H1 (cell line): ENCODE data around the gene BRD3OS. TPM values are rescaled to one million over a fixed set of nuclear protein-coding genes. Genes with fewer than 3 reads are reported as not detected.

Experiments used
- KDM1A ChIP-seq: fragments of 200-600, 300-600 bp; sonication (generic); IDR thresholded peaks from 2 replicates; pipeline ENCODE4 v1.7.1; 2016; ENCODE audit warnings: mild to moderate bottlenecking, low read length, borderline replicate concordance
- PHF8 ChIP-seq: fragments of 200-600 bp; sonication (generic); conservative IDR thresholded peaks from 2 replicates; pipeline ENCODE4 v1.7.1; 2012; ENCODE audit warnings: low read depth, mild to moderate bottlenecking, inconsistent platforms, low read length, moderate library complexity
- RAD21 ChIP-seq, 2 experiments: IDR thresholded peaks in 1 of 2; conservative IDR thresholded peaks in 1 of 2; 2 replicates each; pipeline ENCODE4 v1.6.1; 2011; ENCODE audit warnings: low read depth in 2 of 2, low read length in 2 of 2, improper control_type of control experiment in 1 of 2, inconsistent platforms in 1 of 2, mild to moderate bottlenecking in 1 of 2, moderate library complexity in 1 of 2
- RNF2 ChIP-seq: fragments of 200-900, 300-1000 bp; sonication (generic); IDR thresholded peaks from 2 replicates; pipeline ENCODE4 v1.7.1; 2016; ENCODE audit warnings: borderline replicate concordance, low read depth, mild to moderate bottlenecking, antibody characterized with exemption, low read length; ENCODE audit not compliant: poor library complexity, severe bottlenecking; ENCODE audit errors: missing control alignments
- SAP30 ChIP-seq: fragments of 300-600 bp; sonication (generic); IDR thresholded peaks from 2 replicates; pipeline ENCODE4 v1.7.1; 2012; ENCODE audit warnings: low read length, moderate library complexity, mild to moderate bottlenecking, inconsistent platforms; ENCODE audit not compliant: insufficient read depth, insufficient replicate concordance
- TCF12 ChIP-seq: IDR thresholded peaks from 2 replicates; pipeline ENCODE4 v1.6.1; 2011; ENCODE audit warnings: low read depth, mild to moderate bottlenecking, low read length
- polyA plus RNA-seq, 7 experiments: library from polyadenylated mRNA; depleted of rRNA in 3 of 7; stranded (reverse) in 5 of 7; unstranded in 2 of 7; fragments of >200 nt in 5 of 7; fragments of 200-250 nt in 2 of 7; gene quantifications; 1 replicate in 5 of 7; 2 replicates in 1 of 7; 4 replicates in 1 of 7; pipeline versions ENCODE4 v1.2.1 to v1.2.3, GENCODE V29; 2011 to 2013; ENCODE audit warnings: missing spikeins in 2 of 7, mixed read lengths in 2 of 7
- total RNA-seq: library from RNA; stranded (reverse); fragmentation: NEBNext Ultra II Directional; extraction: Animal tissue kit (Norgen Biotek cat#: 25700); gene quantifications from 2 replicates; pipeline ENCODE4 v1.2.1, GENCODE V29; 2021

BRD3OS gene
- total and polyA plus RNA-seq, 2 of the 8 experiments (the other 6 are each of a cell fraction or from before 2014, with no cell fraction given): 12.7 to 20.2 TPM

DNA sequence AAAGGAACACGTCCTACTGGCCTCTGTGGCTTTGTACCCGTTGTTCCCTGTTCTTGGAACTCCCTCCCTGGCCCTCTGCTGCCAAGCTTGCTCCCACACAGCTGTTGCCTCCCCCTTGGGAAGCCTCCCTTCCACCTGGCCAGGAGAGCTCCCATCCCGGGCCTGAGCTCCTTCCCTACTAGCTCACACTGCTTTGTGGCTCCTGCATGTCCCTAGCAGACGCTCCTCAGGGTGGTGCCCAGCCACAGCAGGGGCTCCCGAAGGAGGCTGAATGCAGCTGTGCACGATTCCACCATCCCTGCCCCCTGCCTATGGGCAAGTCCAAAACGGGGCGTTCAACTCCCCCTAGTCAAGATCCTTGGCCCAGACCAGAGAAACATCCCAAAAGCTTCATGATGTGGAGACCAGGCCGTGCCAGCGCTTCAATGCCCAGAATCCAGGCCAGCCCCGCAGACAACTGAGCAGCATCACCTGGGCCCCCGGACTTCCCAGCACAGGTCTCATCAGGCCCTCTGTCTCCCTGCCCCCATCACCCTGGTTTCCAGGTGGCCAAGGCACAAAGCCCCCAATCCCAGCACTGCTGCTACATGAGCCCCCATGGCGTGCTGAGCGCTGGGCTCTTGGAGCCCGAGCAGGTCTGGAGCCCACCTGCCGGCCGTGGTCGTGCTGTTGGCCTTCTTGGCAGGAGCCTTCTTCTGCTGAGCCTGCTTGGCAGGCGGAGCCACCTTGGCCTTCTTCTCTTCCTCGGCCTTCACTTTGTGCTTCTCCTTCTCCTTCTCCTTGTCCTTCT is 14.3 kb downstream of the BRD3OS start (continued):
- TF ChIP-seq KDM1A (no peak), SAP30 (no peak), RNF2 (no peak), RAD21 (IDR thresholded peaks at IDR 0.05 in 1 of 2, conservative IDR thresholded peaks at IDR 0.05 in 1 of 2; ENCODE audit: low read depth in 2 of 2, low read length in 2 of 2) (no peak), PHF8 (no peak), TCF12 (no peak)
- TF ChIP-seq, all 59 proteins: peak for 0
